ENCODE results near the gene TMCC1. TPM values are rescaled to one million over a fixed set of nuclear protein-coding genes. Genes with fewer than 3 reads are reported as not detected.
"Not testable (repeated sequence)": the region's sequence is repeated elsewhere in the genome, so short reads cannot be mapped to it uniquely, and the experiment has no call there.

The TMCC1 gene
- total and polyA plus RNA-seq, 11 donors, result 9.6 to 38.3 (median 22.6) TPM

DNA sequence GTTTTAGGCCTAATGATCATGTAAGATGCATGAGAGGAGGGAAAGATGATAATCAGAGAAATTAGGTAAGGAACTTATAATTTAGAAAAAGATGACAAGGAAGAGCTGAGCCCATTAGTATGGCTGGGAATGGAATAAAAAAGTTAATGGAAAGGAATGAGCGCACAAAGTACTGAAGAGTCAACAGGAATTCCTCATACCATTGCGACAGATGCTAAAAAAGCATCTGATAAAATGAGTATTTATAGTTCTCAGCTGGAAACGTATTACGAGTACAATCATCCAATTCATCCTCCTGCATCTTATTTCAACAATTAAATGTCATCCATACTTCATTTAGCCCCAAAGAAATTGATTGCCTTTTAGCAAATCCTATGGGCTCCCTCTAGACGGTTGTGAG lies 58.9 kb downstream of the TMCC1 start:
- DNase-seq (no peak), ATAC-seq (no peak)
- WGBS, 4 donors, result 50 to 55% (median 53%) methylated on average over 5 of the region's 5 CpGs
- Histone ChIP-seq H3K27me3 (no peaks in the 10 kb centered on the region), H3K36me3 (no peaks in the 10 kb centered on the region), H3K27ac (no peak overlapping the region), H3K4me1 (peaks cover 0 to 34% (median 20%) of the 10 kb centered on the region in 12 donors), H3K9me3 (no peaks in the 10 kb centered on the region), H3K4me3 (no peak overlapping the region)
- intact Hi-C loops (cut with DNase I), result loop anchor here in 3 of 10 donors (5.0 to 10.0 kb wide), 2 partner anchors 98 to 100 kb away; no protein-coding TSS in a partner anchor
- no peak for TF ChIP-seq POLR2A (IDR thresholded peaks at IDR 0.05)
- TF ChIP-seq, protein P1, sequence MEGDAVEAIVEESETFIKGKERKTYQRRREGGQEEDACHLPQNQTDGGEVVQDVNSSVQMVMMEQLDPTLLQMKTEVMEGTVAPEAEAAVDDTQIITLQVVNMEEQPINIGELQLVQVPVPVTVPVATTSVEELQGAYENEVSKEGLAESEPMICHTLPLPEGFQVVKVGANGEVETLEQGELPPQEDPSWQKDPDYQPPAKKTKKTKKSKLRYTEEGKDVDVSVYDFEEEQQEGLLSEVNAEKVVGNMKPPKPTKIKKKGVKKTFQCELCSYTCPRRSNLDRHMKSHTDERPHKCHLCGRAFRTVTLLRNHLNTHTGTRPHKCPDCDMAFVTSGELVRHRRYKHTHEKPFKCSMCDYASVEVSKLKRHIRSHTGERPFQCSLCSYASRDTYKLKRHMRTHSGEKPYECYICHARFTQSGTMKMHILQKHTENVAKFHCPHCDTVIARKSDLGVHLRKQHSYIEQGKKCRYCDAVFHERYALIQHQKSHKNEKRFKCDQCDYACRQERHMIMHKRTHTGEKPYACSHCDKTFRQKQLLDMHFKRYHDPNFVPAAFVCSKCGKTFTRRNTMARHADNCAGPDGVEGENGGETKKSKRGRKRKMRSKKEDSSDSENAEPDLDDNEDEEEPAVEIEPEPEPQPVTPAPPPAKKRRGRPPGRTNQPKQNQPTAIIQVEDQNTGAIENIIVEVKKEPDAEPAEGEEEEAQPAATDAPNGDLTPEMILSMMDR (IDR thresholded peaks at IDR 0.05), result no peak

DNA sequence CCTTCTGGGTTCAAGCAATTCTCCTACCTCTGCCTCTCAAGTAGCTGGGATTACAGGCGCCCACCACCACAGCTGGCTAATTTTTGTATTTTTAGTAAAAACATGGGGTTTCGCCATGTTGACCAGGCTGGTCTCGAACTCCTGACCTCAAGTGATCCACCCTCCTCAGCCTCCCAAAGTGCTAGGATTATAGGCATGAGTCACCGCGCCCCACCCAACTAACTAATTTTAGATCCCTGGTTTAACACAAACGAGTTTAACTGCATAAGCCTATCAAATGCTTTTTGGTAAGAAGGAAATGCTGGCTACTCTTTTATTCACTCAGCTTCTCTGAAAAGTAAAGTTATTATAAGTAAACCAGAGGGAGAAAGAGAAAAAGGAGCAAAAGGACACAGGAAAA lies 61.6 kb downstream of the TMCC1 start:
- not testable (repeated sequence) for H3K9me3 ChIP-seq, H3K27ac ChIP-seq, DNase-seq, H3K4me3 ChIP-seq, ATAC-seq, H3K27me3 ChIP-seq
- Histone ChIP-seq H3K36me3 (peaks cover 0 to 11% (median 4%) of the 10 kb centered on the region in 9 donors), H3K4me1 (peaks cover 0 to 42% (median 9%) of the 10 kb centered on the region in 12 donors)
- WGBS, 4 donors, result 76 to 84% (median 81%) methylated on average over 6 of the region's 6 CpGs
- intact Hi-C loops (cut with DNase I), result loop anchor here in 5 of 10 donors (2.0 to 10.0 kb wide), 4 partner anchors 100 to 341 kb away; no protein-coding TSS in a partner anchor

DNA sequence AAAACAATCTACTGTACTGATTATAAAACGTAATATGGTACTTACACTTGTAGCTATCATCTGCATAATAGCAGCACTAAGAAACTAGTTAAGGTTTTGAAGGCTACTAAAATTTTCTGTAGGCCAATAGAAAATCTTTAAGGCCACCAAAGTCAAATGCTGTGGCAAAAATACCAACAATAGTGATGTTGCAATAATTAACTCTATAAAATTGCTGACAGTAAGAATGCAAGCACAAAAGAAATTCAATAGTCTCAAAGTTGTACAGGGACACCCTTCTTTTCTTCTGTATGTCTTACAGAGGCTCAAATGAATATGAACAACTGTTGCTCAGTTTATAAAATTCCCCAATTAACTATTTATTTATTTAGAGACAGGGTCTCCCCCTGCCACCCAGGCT lies 62.0 kb downstream of the TMCC1 start:
- intact Hi-C loops (cut with DNase I), result loop anchor here in 4 of 10 donors (2.0 to 10.0 kb wide), 3 partner anchors 101 to 341 kb away; no protein-coding TSS in a partner anchor
- 93 to 99% (median 94%) methylated on average over 1 of the region's 1 CpG for WGBS, 4 donors
- peaks cover 0 to 38% (median 4%) of the 10 kb centered on the region in 12 donors for H3K4me1 ChIP-seq
- no peak for ATAC-seq
- no peak for DNase-seq
- H3K36me3 ChIP-seq, result peaks cover 0 to 12% (median 4%) of the 10 kb centered on the region in 9 donors
- H3K4me3 ChIP-seq, result no peak overlapping the region
- H3K27me3 ChIP-seq, result no peaks in the 10 kb centered on the region
- TF ChIP-seq, protein P1 (IDR thresholded peaks at IDR 0.05), result no peak
- TF ChIP-seq POLR2A (IDR thresholded peaks at IDR 0.05), result no peak
- no peak overlapping the region for H3K27ac ChIP-seq
- no peaks in the 10 kb centered on the region for H3K9me3 ChIP-seq

DNA sequence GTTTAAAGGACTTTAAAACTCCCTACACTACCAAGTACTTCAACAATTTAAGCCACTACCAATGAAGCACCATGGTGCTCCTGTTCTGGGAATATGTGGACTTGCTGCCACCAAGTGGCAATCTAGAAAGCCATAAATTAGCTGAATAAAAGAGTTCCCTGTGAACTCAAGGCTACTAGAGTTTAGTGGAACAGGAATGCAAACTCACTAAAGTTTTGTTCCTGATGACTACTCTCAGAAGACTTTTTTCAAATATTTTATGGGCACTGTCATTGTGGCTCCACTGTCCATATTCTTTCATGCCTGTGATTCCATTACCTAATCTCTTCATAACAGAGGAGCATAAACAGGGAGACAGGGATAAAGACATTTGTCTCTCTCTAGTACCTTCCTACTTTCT lies 63.9 kb downstream of the TMCC1 start:
- no peak overlapping the region for H3K27ac ChIP-seq
- H3K36me3 ChIP-seq, result peaks cover 0 to 12% (median 4%) of the 10 kb centered on the region in 9 donors
- TF ChIP-seq, protein P1 (IDR thresholded peaks at IDR 0.05), result peak; percentile 53 to 82 (median 75)
- no peak for TF ChIP-seq POLR2A (IDR thresholded peaks at IDR 0.05)
- ATAC-seq, result peak; percentile 78 to 88 (median 86)
- no peak overlapping the region for H3K4me3 ChIP-seq
- intact Hi-C loops (cut with DNase I), result loop anchor here (1.0 to 10.0 kb wide), 11 partner anchors 103 to 447 kb away; no protein-coding TSS in a partner anchor
- peak in 3 of 5 donors; percentile 37 to 56 (median 56) for DNase-seq
- H3K4me1 ChIP-seq, result peaks cover 0 to 38% (median 2%) of the 10 kb centered on the region in 12 donors
- H3K27me3 ChIP-seq, result no peaks in the 10 kb centered on the region
- no peaks in the 10 kb centered on the region for H3K9me3 ChIP-seq
